T-helper 1 cell treated with Interleukin-12 subunit alpha and Interleukin-12 subunit beta and Interleukin-4 antibody, amounts not matched to agents 30 ng/mL and 1 ng/mL, for 36 hours (primary cell): ENCODE results near the gene EGFR. TPM values are rescaled to one million over a fixed set of nuclear protein-coding genes. Genes with fewer than 3 reads are reported as not detected.

Experiments
- intact Hi-C: fragments of 100-400 bp; cut with micrococcal nuclease; formaldehyde crosslinking; loops from one replicate; pipeline ENCODE4 v1.15.1; 2024
- total RNA-seq: library from RNA; stranded (reverse); gene quantifications from 2 replicates; pipeline ENCODE4 v1.2.3, GENCODE V29; 2022

The EGFR gene
- total RNA-seq, 1 donor from 2014 or later = not detected

GRCh38 chr7:55181762-55182161 is 162.9 kb downstream of the EGFR start:
- intact Hi-C loops = no loop called here

- intact Hi-C loops = no loop called here
Measured at GRCh38 chr7:55183897-55184296, 165.1 kb downstream of the EGFR start.

GRCh38 chr7:55185321-55185802 is 166.5 kb downstream of the EGFR start:
- intact Hi-C loops = no loop called here

- intact Hi-C loops = no loop called here
Measured at GRCh38 chr7:55185941-55186609, 167.3 kb downstream of the EGFR start.

GRCh38 chr7:55187701-55188491 is 169.1 kb downstream of the EGFR start:
- intact Hi-C loops = no loop called here

GRCh38 chr7:55188590-55189138 is 169.8 kb downstream of the EGFR start:
- intact Hi-C loops = no loop called here

- intact Hi-C loops = no loop called here
Measured at GRCh38 chr7:55189146-55189766, 170.4 kb downstream of the EGFR start.

GRCh38 chr7:55189878-55190436 is 171.1 kb downstream of the EGFR start:
- intact Hi-C loops = no loop called here

- intact Hi-C loops = no loop called here
Measured at GRCh38 chr7:55190511-55191160, 171.8 kb downstream of the EGFR start.

GRCh38 chr7:55191161-55191925 is 172.5 kb downstream of the EGFR start:
- intact Hi-C loops = no loop called here

GRCh38 chr7:55191926-55192692 is 173.3 kb downstream of the EGFR start:
- intact Hi-C loops = no loop called here

GRCh38 chr7:55192723-55193122 is 173.9 kb downstream of the EGFR start:
- intact Hi-C loops = no loop called here

GRCh38 chr7:55193245-55193644 is 174.4 kb downstream of the EGFR start:
- intact Hi-C loops = no loop called here

- intact Hi-C loops = no loop called here
Measured at GRCh38 chr7:55194522-55194921, 175.7 kb downstream of the EGFR start.

- intact Hi-C loops = no loop called here
Measured at GRCh38 chr7:55198634-55199392, 180.0 kb downstream of the EGFR start.

GRCh38 chr7:55199418-55199817 is 180.6 kb downstream of the EGFR start:
- intact Hi-C loops = no loop called here

- intact Hi-C loops = no loop called here
Measured at GRCh38 chr7:55200441-55200840, 181.6 kb downstream of the EGFR start.

- intact Hi-C loops = no loop called here
Measured at GRCh38 chr7:55202150-55202913, 183.5 kb downstream of the EGFR start.
